GM19397 (cell line): Measurements from ENCODE around the gene CD84.
A peak's percentile ranks its signal among the peaks of the same experiment; 100 is the strongest.
"Not testable (repeated sequence)": the region's sequence is repeated elsewhere in the genome, so short reads cannot be mapped to it uniquely, and the experiment has no call there.

Experiments
- ATAC-seq: cut with Tn5 transposase; IDR thresholded peaks from one replicate; pipeline ENCODE4 v1.9.1; 2021; ENCODE audit warnings: mild to moderate bottlenecking, moderate library complexity; ENCODE audit not compliant: unreplicated experiment

The CD84 gene

DNA sequence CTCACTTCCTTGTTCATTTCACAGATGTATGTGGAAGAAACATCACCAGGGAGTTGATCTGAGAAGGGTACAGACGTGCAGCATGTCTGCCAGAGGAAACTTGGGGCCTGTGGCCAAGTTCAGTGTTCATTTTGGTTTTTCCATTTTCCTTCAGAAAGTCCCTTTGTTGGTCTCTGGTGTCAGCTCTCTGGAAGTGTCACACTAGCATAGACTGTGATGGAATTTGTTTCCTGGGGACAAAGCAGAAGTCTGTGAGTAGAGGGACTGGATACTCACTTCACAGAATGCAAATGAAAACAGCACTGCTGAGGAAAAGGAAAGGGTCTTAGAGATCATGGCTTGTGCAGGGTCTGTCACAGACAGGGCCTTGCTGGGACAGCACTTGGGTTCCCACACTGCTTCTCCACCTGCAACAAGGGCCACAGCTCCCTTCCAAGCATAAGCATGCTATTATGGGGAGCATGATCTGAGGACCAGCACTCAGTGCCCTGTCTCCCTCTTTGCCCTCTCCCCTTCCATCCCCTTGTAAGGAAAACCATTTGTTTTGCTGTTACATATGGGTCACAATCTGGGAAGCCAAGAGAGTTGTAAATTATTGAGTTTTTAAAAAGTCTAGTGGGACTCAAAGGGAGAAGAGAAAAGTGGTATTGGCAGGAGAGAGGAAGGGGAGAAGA is 31.4 kb upstream of the CD84 start:
- ATAC-seq = no peak

DNA sequence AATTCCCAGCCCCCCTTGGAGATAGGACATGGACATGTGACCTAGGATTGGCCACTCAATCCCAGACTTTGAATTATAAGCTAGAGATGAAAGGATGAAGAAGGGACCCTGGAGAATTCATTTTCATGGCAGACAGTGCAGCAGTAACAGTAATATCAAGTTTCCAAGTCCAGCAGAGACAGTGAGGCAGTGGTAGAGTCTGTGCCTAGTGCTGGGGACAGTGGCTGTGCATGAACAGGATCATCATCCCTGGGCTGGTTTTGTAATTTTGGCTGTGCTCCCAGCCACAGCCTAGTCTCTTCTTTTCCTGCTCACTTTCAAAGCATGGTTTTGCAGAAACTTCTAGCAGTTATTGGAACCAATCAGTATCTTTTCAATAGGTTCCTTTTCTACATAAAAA is 29.6 kb upstream of the CD84 start:
- no peak for ATAC-seq

GRCh38 chr1:160608514-160608913 is 29.2 kb upstream of the CD84 start:
- no peak for ATAC-seq

- no peak for ATAC-seq
Observed at GRCh38 chr1:160608057-160608456, 28.8 kb upstream of the CD84 start.

- no peak for ATAC-seq
Observed at GRCh38 chr1:160607672-160608032, 28.4 kb upstream of the CD84 start.

GRCh38 chr1:160607011-160607671 is 27.8 kb upstream of the CD84 start:
- ATAC-seq = peak; percentile 54

GRCh38 chr1:160606611-160607010 is 27.3 kb upstream of the CD84 start:
- ATAC-seq = peak; percentile 6

DNA sequence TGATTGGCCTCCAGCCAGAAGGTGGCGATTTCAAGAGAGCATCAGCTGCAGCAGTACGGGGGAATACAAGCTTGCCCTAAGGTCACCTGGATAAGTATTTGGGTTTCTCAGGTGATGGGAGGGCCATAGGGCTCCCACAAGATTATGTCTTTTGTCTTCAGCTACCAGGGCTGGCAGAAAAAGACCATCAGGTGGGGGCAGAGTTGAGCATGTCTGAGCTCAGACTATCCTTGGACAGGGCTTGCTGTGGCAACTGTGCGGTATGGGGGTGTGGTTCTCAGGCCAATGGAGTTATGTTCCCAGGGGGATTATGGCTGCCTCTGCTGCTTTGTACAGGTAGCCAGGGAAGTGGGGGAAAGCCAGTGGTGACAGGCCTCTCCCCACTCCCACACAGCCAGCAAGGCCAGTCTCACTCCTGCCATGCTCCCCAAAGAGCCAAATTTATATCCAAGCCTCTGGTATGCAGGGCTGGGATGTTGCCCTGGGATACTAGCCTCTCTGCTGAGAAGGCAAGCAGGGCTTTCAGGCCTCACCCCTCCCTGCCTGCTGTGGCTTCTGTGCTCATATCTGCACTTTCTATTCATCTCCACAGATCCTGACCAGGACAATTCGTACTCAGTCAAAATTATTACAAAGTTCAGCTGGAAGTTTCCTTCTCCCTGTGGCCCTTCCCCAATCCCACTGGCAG is 26.6 kb upstream of the CD84 start:
- ATAC-seq = no peak

DNA sequence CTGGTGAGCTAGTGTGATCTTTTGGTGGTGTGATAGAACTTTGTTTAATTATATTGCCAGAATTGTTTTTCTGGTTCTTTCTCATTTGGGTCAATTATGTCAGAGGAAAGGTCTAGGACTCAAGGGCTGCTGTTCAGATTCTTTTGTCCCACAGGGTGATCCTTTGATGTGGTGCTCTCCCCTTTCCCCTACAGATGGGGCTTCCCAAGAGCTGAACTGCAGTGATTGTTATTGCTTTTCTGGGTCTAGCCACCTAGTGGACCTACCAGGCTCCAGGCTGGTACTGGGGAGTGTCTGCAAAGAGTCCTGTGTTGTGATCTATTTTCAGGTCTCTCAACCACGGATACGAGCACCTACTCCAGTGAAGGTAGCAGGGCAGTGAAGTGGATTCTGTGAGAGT is 25.9 kb upstream of the CD84 start:
- no peak for ATAC-seq

- no peak for ATAC-seq
Observed at GRCh38 chr1:160597705-160598104, 18.4 kb upstream of the CD84 start.

- no peak for ATAC-seq
Observed at GRCh38 chr1:160597051-160597450, 17.8 kb upstream of the CD84 start.

DNA sequence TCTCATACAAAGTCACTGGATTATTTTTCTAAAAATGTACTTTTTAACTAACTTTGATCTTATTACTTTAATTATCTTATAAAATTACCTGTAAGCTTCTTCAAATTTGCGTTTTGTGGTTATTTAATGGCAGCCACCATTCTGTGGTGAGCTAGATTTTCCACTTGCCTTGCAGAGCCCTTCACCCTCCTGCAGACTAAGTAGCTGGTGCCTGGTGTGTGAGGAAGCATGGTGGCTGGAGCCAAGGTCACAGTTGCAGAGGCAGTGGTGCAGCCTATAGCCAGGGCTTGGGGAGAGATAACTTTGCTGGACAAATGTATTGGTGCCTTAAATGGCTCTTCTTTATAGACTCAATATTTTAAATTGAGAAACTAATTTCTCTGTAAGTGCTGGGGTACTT is 11.2 kb upstream of the CD84 start:
- no peak for ATAC-seq

DNA sequence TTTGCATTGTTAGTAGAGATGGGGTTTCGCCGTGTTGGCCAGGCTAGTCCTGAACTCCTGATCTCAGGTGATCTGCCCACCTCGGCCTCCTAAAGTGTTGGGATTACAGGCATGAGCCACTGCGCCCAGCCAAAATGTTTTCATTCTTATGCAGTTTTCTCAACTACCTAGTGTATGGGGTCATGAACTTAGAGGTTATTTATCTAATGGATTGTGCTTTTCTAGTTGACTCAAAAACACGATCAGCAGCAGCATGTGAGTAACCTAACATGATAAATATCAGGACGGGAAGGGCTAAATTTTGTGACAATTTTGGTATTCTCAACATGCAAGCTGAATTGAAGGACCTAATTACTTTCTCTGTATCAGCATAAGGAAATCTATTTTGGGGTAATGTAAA is 9.2 kb upstream of the CD84 start:
- no peak for ATAC-seq

DNA sequence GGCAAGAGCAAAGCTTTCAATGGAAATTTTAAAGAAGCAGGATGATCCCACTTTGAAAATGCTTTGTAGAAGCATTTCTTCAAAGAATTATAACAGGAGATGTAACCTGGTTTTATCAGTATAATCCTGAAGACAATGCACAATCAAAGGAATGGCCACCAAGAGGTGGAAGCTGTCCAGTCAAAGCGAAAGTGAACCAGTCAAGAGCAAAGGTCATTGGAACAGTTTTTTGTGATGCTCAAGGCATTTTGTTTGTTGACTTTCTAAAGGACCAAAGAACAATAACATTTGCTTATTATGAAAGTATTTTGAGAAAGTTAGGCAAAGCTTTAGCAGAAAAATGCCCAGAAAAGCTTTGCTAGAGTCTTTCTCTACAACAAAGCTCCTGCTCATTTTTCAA is 5.5 kb upstream of the CD84 start:
- no peak for ATAC-seq

GRCh38 chr1:160582976-160583375 is 3.7 kb upstream of the CD84 start:
- not testable (repeated sequence) for ATAC-seq

GRCh38 chr1:160581961-160582360 is 2.7 kb upstream of the CD84 start:
- ATAC-seq = no peak

DNA sequence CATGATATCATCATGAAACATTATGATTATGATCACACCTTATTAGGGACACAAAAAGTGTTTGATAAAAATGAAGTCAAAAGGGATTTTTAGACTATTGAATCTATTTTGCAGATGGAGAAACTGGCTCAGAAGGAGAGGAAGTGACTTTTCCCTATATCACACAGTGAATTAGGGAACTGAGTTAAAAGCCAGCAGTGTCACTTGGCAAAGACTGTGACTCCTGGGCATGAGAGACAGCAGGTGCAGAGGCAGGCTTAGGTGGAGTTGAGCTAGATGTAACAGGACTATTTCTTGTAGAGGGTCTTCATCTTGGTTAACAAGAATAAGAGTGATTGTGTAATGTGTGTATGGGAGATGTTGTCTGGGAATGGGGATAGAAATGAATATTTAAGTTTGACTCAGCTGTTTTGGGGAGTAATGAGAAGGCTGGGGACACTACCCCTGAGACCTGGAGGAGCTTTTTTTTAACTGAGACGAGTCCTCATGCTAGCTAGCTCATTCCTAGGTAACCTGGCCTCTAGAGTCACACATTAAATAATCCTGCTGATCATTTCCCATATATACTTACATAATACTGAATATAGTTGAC is 1.0 kb upstream of the CD84 start:
- no peak for ATAC-seq

GRCh38 chr1:160578525-160579191 is 638 bp downstream of the CD84 start:
- no peak for ATAC-seq

DNA sequence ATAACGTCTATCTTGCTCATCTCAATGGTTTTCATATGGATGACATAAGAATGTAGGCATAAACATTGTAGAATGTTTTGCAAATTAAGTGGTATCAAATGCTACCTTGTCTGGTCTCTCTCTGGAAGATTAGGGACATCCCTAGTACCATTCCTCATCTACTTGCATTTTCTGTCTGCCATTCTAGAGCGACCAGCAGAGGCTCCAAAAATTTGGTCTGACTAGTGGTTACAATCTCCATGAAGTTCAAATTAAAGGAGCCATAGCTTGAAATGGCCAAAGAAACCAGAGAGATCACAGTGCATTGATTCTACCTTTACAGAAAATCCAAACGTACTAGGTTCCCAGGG is 1.1 kb downstream of the CD84 start:
- ATAC-seq = no peak

DNA sequence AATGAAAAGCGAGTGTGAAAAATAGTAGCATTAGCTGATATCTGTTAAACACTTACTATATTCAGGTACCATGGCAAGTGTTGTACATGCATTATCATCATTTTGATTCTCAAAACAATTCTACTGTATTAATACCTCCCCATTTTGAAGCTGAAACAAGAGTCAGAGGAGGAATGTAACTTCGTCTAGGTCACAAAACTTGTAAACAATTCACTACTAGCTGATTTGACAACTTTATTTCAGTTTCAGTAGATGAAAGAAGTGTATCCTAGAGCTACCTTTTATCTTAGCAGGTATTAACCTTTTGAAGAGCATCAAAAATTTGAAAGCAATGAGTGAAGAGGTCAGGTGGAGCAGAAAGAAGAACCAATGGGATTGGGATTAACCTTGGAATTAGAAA is 1.6 kb downstream of the CD84 start:
- no peak for ATAC-seq

DNA sequence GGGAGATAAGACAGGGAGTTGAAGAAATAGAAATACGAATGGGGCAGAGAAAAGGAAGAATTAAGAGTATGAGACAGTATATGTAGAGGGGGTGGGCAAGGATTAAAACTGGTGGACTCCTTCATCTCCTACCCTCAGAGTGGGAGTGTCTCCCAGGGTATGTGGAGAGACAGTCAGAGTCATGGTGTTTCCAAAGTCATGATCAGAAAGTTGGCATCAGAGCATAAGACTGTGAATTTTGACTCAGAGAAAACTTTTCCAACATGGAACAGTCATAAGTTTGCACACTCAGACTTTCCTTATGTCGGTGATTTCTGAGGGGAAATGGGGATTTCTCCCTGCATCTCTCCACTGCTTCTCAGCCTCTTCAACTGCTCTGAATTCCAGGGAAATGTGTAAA is 2.4 kb downstream of the CD84 start:
- ATAC-seq = no peak

DNA sequence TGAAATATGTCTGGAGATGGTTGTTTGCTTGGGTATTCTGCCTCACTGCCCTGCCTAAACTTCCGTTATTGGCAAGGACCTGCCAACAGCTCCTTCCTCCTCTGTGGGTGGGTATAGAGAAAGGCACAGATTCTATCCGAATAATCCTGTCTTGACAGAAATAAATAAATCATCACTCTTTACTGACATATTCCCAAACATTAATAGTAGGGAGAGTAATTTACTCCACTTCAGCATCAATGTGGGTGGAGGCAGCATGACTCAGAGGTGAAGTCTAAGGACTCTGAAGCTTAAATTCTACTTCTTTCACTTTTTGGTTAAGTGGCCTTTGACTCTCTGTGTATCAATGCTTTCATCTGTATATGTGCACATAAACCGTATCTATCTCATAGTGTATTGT is 2.9 kb downstream of the CD84 start:
- ATAC-seq = no peak
